IPS DF 6.9 (cell line): Measurements from ENCODE around the gene BLACAT1.
"Not testable (repeated sequence)": the region's sequence is repeated elsewhere in the genome, so short reads cannot be mapped to it uniquely, and the experiment has no call there.

Experiments
- DNase-seq: peaks from one replicate; pipeline ENCODE4 v3.0.0-alpha.2; 2013; ENCODE audit warnings: low read depth, low spot score
- H3K27ac ChIP-seq: one replicate; pipeline ENCODE4 v1.5.1; 2013; ENCODE audit warnings: low read length, control low read depth
- H3K27me3 ChIP-seq: 2 replicates; pipeline ENCODE4 v1.6.1; 2013; ENCODE audit warnings: mild to moderate bottlenecking, low read length; ENCODE audit not compliant: control insufficient read depth, insufficient read depth
- H3K36me3 ChIP-seq: 2 replicates; pipeline ENCODE4 v1.6.1; 2013; ENCODE audit warnings: low read length; ENCODE audit not compliant: control insufficient read depth, insufficient read depth
- H3K4me1 ChIP-seq: 2 replicates; pipeline ENCODE4 v1.6.1; 2013; ENCODE audit warnings: low read length; ENCODE audit not compliant: control insufficient read depth, insufficient read depth
- H3K4me3 ChIP-seq: 2 replicates; pipeline ENCODE4 v1.5.1; 2013; ENCODE audit warnings: mild to moderate bottlenecking, low read length
- H3K9me3 ChIP-seq: 2 replicates; pipeline ENCODE4 v1.6.1; 2013; ENCODE audit warnings: low read length, inconsistent platforms; ENCODE audit not compliant: control insufficient read depth, insufficient read depth
- WGBS: extraction: QIAGEN DNeasy Blood & Tissue Kit; methylation state at CpG from one replicate; pipeline ENCODE4 v1.1.7; 2013; ENCODE audit warnings: mixed read lengths, missing lambda C conversion rate; ENCODE audit not compliant: insufficient read length, insufficient coverage; 5-methylcytosine and 5-hydroxymethylcytosine counted together

BLACAT1 gene

GRCh38 chr1:205440476-205441317 is 15.1 kb downstream of the BLACAT1 start:
- no peak for DNase-seq
- no peaks in the 10 kb centered on the region for H3K27me3 ChIP-seq
- peaks cover 39% of the 10 kb centered on the region for H3K4me1 ChIP-seq
- no peaks in the 10 kb centered on the region for H3K9me3 ChIP-seq
- WGBS, result no CpG with 5 or more reads among the region's 15 CpGs
- H3K36me3 ChIP-seq, result no peaks in the 10 kb centered on the region
- H3K4me3 ChIP-seq, result no peak overlapping the region
- H3K27ac ChIP-seq, result no peak overlapping the region

GRCh38 chr1:205440121-205440475 is 15.7 kb downstream of the BLACAT1 start:
- no peak overlapping the region for H3K27ac ChIP-seq
- H3K4me1 ChIP-seq, result peaks cover 34% of the 10 kb centered on the region
- DNase-seq, result no peak
- no CpG with 5 or more reads among the region's 5 CpGs for WGBS
- no peaks in the 10 kb centered on the region for H3K36me3 ChIP-seq
- H3K9me3 ChIP-seq, result no peaks in the 10 kb centered on the region
- no peaks in the 10 kb centered on the region for H3K27me3 ChIP-seq
- H3K4me3 ChIP-seq, result no peak overlapping the region

- peaks cover 25% of the 10 kb centered on the region for H3K4me1 ChIP-seq
- H3K27ac ChIP-seq, result no peak overlapping the region
- no peak overlapping the region for H3K4me3 ChIP-seq
- H3K9me3 ChIP-seq, result no peaks in the 10 kb centered on the region
- H3K27me3 ChIP-seq, result no peaks in the 10 kb centered on the region
- no CpG with 5 or more reads among the region's 13 CpGs for WGBS
- no peaks in the 10 kb centered on the region for H3K36me3 ChIP-seq
- no peak for DNase-seq
Measured at GRCh38 chr1:205438213-205439158, 17.4 kb downstream of the BLACAT1 start.

- no CpG with 5 or more reads among the region's 2 CpGs for WGBS
- no peaks in the 10 kb centered on the region for H3K9me3 ChIP-seq
- H3K4me1 ChIP-seq, result peaks cover 24% of the 10 kb centered on the region
- no peaks in the 10 kb centered on the region for H3K36me3 ChIP-seq
- H3K4me3 ChIP-seq, result no peak overlapping the region
- no peaks in the 10 kb centered on the region for H3K27me3 ChIP-seq
- DNase-seq, result no peak
- H3K27ac ChIP-seq, result no peak overlapping the region
Measured at GRCh38 chr1:205437570-205437969, 18.3 kb downstream of the BLACAT1 start.

- no peak overlapping the region for H3K27ac ChIP-seq
- DNase-seq, result no peak
- no peaks in the 10 kb centered on the region for H3K27me3 ChIP-seq
- H3K4me1 ChIP-seq, result peaks cover 19% of the 10 kb centered on the region
- H3K9me3 ChIP-seq, result no peaks in the 10 kb centered on the region
- WGBS, result no CpG with 5 or more reads among the region's 5 CpGs
- H3K4me3 ChIP-seq, result no peak overlapping the region
- H3K36me3 ChIP-seq, result no peaks in the 10 kb centered on the region
Measured at GRCh38 chr1:205436776-205437410, 19.0 kb downstream of the BLACAT1 start.

GRCh38 chr1:205435578-205436573 is 20.0 kb downstream of the BLACAT1 start:
- H3K27me3 ChIP-seq, result no peaks in the 10 kb centered on the region
- no peak for DNase-seq
- H3K4me3 ChIP-seq, result no peak overlapping the region
- no peaks in the 10 kb centered on the region for H3K36me3 ChIP-seq
- peaks cover 10% of the 10 kb centered on the region for H3K4me1 ChIP-seq
- H3K9me3 ChIP-seq, result no peaks in the 10 kb centered on the region
- no peak overlapping the region for H3K27ac ChIP-seq
- no CpG with 5 or more reads among the region's 11 CpGs for whole genome bisulfite sequencing

- H3K4me1 ChIP-seq, result peaks cover 8% of the 10 kb centered on the region
- DNase-seq, result no peak
- no peak overlapping the region for H3K27ac ChIP-seq
- H3K4me3 ChIP-seq, result no peak overlapping the region
- no CpG with 5 or more reads among the region's 6 CpGs for WGBS
- H3K36me3 ChIP-seq, result no peaks in the 10 kb centered on the region
- no peaks in the 10 kb centered on the region for H3K9me3 ChIP-seq
- H3K27me3 ChIP-seq, result no peaks in the 10 kb centered on the region
Measured at GRCh38 chr1:205434738-205435137, 21.1 kb downstream of the BLACAT1 start.

- WGBS, result no CpG with 5 or more reads among the region's 1 CpG
- not testable (repeated sequence) for H3K27ac ChIP-seq, H3K9me3 ChIP-seq, DNase-seq, H3K4me3 ChIP-seq, H3K36me3 ChIP-seq, H3K27me3 ChIP-seq, H3K4me1 ChIP-seq
Measured at GRCh38 chr1:205432692-205433091, 23.2 kb downstream of the BLACAT1 start.

- Histone ChIP-seq H3K9me3 (no peaks in the 10 kb centered on the region), H3K27ac (no peak overlapping the region), H3K4me1 (peaks cover 4% of the 10 kb centered on the region), H3K27me3 (no peaks in the 10 kb centered on the region), H3K4me3 (no peak overlapping the region), H3K36me3 (no peaks in the 10 kb centered on the region)
- no peak for DNase-seq
- no CpG with 5 or more reads among the region's 2 CpGs for WGBS
Measured at GRCh38 chr1:205432116-205432515, 23.7 kb downstream of the BLACAT1 start.
